Activated naive CD4-positive, alpha-beta T cell treated with anti-CD3 and anti-CD28 coated beads for 36 hours (primary cell): ENCODE measurements around the gene CYB561A3. TPM values are rescaled to one million over a fixed set of nuclear protein-coding genes. Genes with fewer than 3 reads are reported as not detected.

Source experiments
- CTCF ChIA-PET: fragments of 350-600 bp; sonication (Branson Sonifier 250); formaldehyde crosslinking; loops from one replicate; lab custom pipeline; 2021; ENCODE audit warnings: antibody characterized with exemption; lab: Charles Lee
- DNase-seq: peaks from one replicate; pipeline ENCODE4 v3.0.0-alpha.2; 2020
- H3K27ac Mint-ChIP-seq: one replicate; pipeline ENCODE4 v1.8.0; 2021; ENCODE audit warnings: mild to moderate bottlenecking, mixed read lengths
- H3K27me3 Mint-ChIP-seq: one replicate; pipeline ENCODE4 v1.8.0; 2021; ENCODE audit warnings: low read depth, mixed read lengths
- H3K36me3 Mint-ChIP-seq: one replicate; pipeline ENCODE4 v1.8.0; 2021; ENCODE audit warnings: low read depth, mixed read lengths
- H3K4me1 Mint-ChIP-seq: one replicate; pipeline ENCODE4 v1.8.0; 2021; ENCODE audit warnings: low read depth, mixed read lengths
- H3K4me3 Mint-ChIP-seq: one replicate; pipeline ENCODE4 v1.8.0; 2021; ENCODE audit warnings: mild to moderate bottlenecking, moderate library complexity, mixed read lengths
- H3K9me3 Mint-ChIP-seq: one replicate; pipeline ENCODE4 v1.8.0; 2021; ENCODE audit warnings: mixed read lengths
- intact Hi-C: fragments of 100-400 bp; cut with micrococcal nuclease; formaldehyde crosslinking; loops from one replicate; pipeline ENCODE4 v1.15.1; 2023
- total RNA-seq, 2 experiments: library from RNA; stranded (reverse); gene quantifications; one replicate each; pipeline ENCODE4 v1.2.3, GENCODE V29; 2021

CYB561A3 gene
- total RNA-seq, 2 experiments from 2014 or later, result 31.7 to 31.8 TPM

DNA sequence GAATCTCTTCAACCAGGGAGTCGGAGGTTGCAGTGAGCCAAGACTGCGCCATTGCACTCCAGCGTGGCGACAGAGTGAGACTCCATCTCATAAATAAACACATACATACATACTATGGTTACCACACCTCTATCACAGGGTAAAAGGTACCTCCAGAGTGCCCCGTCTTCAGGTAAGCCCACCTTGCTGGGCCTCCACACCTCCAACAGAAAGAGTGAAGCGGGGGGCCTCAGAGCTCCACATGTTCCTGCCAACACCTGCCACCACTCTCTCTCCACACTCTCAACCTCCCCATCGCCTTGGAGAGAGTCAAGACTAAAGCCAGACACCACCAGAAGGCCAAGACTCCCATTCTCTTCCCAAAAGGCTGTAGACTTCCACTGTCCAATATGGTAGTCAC lies 56.3 kb downstream of the CYB561A3 start:
- CTCF ChIA-PET, result no interaction called here

DNA sequence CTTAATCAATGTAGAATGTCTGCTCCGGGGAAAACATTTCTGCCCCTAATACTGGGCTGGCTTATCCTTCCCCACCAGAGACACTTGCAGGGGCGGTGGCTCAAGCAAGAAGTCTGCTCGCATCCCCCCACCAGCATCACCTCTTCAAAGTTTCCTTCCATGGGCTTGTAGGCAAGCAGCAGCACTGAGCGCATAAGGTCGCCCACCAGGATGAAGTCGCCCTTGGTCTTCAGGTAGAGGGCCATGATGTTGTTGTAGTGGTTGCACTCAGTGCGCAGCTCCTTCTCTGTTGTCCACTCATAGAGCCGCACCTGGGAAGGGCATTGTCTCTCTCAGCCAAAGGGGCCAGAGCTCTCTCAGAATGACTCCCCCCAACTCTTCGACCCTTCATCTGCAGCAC lies 58.0 kb downstream of the CYB561A3 start:
- DNase-seq, result no peak
- Mint-ChIP-seq H3K27me3 (no peaks in the 10 kb centered on the region), H3K4me3 (no peak overlapping the region), H3K27ac (peak overlapping the region; percentile 38), H3K4me1 (peaks cover 8% of the 10 kb centered on the region), H3K36me3 (peaks cover 37% of the 10 kb centered on the region), H3K9me3 (no peaks in the 10 kb centered on the region)
- intact Hi-C loops, result no loop called here
- CTCF ChIA-PET, result no interaction called here

More for the DNA sequence above, 56.3 kb downstream of the CYB561A3 start:
- no peak for DNase-seq
- Mint-ChIP-seq H3K9me3 (no peaks in the 10 kb centered on the region), H3K27me3 (no peaks in the 10 kb centered on the region), H3K36me3 (peaks cover 40% of the 10 kb centered on the region), H3K4me3 (no peak overlapping the region), H3K4me1 (no peaks in the 10 kb centered on the region), H3K27ac (no peak overlapping the region)
- intact Hi-C loops, result no loop called here

DNA sequence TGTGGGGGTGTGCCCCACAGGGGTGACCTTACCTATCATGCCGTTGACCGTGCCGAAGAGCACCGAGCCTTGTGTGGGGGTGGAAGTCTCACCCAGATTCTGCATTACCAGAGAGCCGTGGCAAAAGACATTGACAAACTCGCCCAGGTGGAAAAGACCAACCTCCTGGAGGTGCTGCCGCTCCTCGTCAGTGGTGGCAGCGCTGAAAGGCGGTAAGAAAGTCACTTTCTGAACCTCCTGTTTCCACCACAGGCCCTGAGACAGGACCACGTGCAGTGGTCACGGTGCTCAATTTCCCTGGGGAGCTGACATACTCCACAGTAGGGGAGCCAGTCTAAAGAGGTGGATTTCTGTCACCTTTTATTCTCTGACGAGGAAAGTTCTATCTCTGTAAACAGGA lies 59.1 kb downstream of the CYB561A3 start:
- CTCF ChIA-PET, result interaction anchor here (0.9 kb wide), 1 partner anchor 83 kb away, joined by 3 read pairs; no protein-coding TSS in a partner anchor
- H3K27me3 Mint-ChIP-seq, result no peaks in the 10 kb centered on the region

More for the DNA sequence above, 59.1 kb downstream of the CYB561A3 start:
- peaks cover 46% of the 10 kb centered on the region for H3K36me3 Mint-ChIP-seq
- no peaks in the 10 kb centered on the region for H3K9me3 Mint-ChIP-seq
- H3K27ac Mint-ChIP-seq, result no peak overlapping the region
- H3K4me1 Mint-ChIP-seq, result peaks cover 17% of the 10 kb centered on the region
- no peak for DNase-seq
- no peak overlapping the region for H3K4me3 Mint-ChIP-seq
- intact Hi-C loops, result no loop called here

Other genes starting within 250 kb of the CYB561A3 start
- gene VPS37C, start 200.5 kb downstream of the CYB561A3 start, total RNA-seq, result 1 to 10 TPM; 8.5 to 8.9 TPM
- gene PGA3, start 158.4 kb downstream of the CYB561A3 start, total RNA-seq, result not detected
- gene PGA4, start 139.5 kb downstream of the CYB561A3 start, total RNA-seq, result not detected
- gene PGA5, start 120.7 kb downstream of the CYB561A3 start, total RNA-seq, result not detected
- gene VWCE, start 66.6 kb downstream of the CYB561A3 start, total RNA-seq, result 1 to 10 TPM; 6.6 TPM
- gene DDB1, start 28.8 kb downstream of the CYB561A3 start, total RNA-seq, result 100 to 1,000 TPM; 227 to 236 TPM
- gene TKFC, start 28.7 kb downstream of the CYB561A3 start, total RNA-seq, result 100 to 1,000 TPM; 146 to 154 TPM
- gene TMEM138, start 492 bp upstream of the CYB561A3 start, total RNA-seq, result 10 to 100 TPM; 35.6 to 41.4 TPM
- 1 to 10 TPM; 5.5 to 6.3 TPM for gene TMEM216, start 30.7 kb upstream of the CYB561A3 start, total RNA-seq
- 100 to 1,000 TPM; 106 to 108 TPM for gene CPSF7, start 68.1 kb upstream of the CYB561A3 start, total RNA-seq
- gene SDHAF2, start 68.2 kb upstream of the CYB561A3 start, total RNA-seq, result 10 to 100 TPM; 23.7 to 27.0 TPM
- gene LRRC10B, start 146.9 kb upstream of the CYB561A3 start, total RNA-seq, result not detected
- gene SYT7, start 219.2 kb upstream of the CYB561A3 start, total RNA-seq, result not detected